A549 (cell line): ENCODE results near the gene OR4K15. TPM values are rescaled to one million over a fixed set of nuclear protein-coding genes. Genes with fewer than 3 reads are reported as not detected.
"Not testable (repeated sequence)": the region's sequence is repeated elsewhere in the genome, so short reads cannot be mapped to it uniquely, and the experiment has no call there.

Experiments used
- ATAC-seq, 2 experiments: fragments of 200-7000 bp in 1 of 2; fragments of >200 bp in 1 of 2; cut with Nextera tagmentation in 1 of 2; cut with Tn5 transposase in 1 of 2; 3 replicates each; pipeline versions ENCODE4 v1.8.0 to v1.9.1; 2018 to 2020; ENCODE audit warnings: mild to moderate bottlenecking in 1 of 2, moderate library complexity in 1 of 2
- CTCF ChIA-PET: fragments of 300-600 bp; sonication (Branson Sonifier 250); formaldehyde crosslinking; extraction: SDS; loops from one replicate; lab custom pipeline; 2021; ENCODE audit warnings: antibody characterized with exemption, inconsistent platforms; lab: Yijun Ruan, JAX
- POLR2A ChIA-PET: fragments of 350-600 bp; formaldehyde crosslinking; extraction: SDS; loops from one replicate; lab custom pipeline; 2021; ENCODE audit warnings: antibody characterized with exemption, inconsistent platforms; lab: Yijun Ruan, JAX
- DNase-seq, 2 experiments: peaks; one replicate each; pipeline versions ENCODE4 v3.0.0 to v3.0.0-alpha.2; 2011 to 2016; ENCODE audit warnings: low read depth in 1 of 2, low spot score in 1 of 2
- FAIRE-seq: peaks from 2 replicates; lab custom pipeline; 2011; peaks lifted over from hg19 to GRCh38; lab: Jason Lieb, UNC
- H3K27ac ChIP-seq, 2 experiments: fragments of >200 bp; sonication (Bioruptor Twin); formaldehyde crosslinking; 3 replicates each; pipeline ENCODE4 v1.5.1; 2016 to 2017
- H3K4me1 ChIP-seq: fragments of >200 bp; sonication (Bioruptor Twin); formaldehyde crosslinking; 3 replicates; pipeline ENCODE4 v1.6.1; 2016
- H3K4me2 ChIP-seq: fragments of >200 bp; sonication (Bioruptor Twin); formaldehyde crosslinking; 3 replicates; pipeline ENCODE4 v1.6.1; 2016
- H3K4me3 ChIP-seq: fragments of >200 bp; sonication (Bioruptor Twin); formaldehyde crosslinking; 3 replicates; pipeline ENCODE4 v1.5.1; 2016
- H3K9me3 ChIP-seq: fragments of >200 bp; sonication (Bioruptor Twin); formaldehyde crosslinking; 3 replicates; pipeline ENCODE4 v1.6.1; 2016
- BCL3 ChIP-seq: fragments of >200 bp; sonication (Bioruptor Twin); formaldehyde crosslinking; IDR thresholded peaks from 3 replicates; pipeline ENCODE4 v1.6.1; 2016
- BHLHE40 ChIP-seq: IDR thresholded peaks from 2 replicates; pipeline ENCODE4 v1.6.1; 2012; ENCODE audit warnings: low read depth, low read length, inconsistent platforms
- CBX8 ChIP-seq: fragments of 200-600 bp; sonication (generic); IDR thresholded peaks from 2 replicates; pipeline ENCODE4 v1.6.1; 2016
- CEBPB ChIP-seq, 2 experiments: fragments of >200 bp in 1 of 2; sonication (Bioruptor Twin) in 1 of 2; formaldehyde crosslinking in 1 of 2; IDR thresholded peaks; 2 replicates each; pipeline ENCODE4 v1.6.1; 2012 to 2016
- CTCF ChIP-seq: fragments of >200 bp; sonication (Bioruptor Twin); formaldehyde crosslinking; IDR thresholded peaks from 3 replicates; pipeline ENCODE4 v1.5.1; 2016
- ESRRA ChIP-seq: fragments of 150-350 bp; IDR thresholded peaks from 2 replicates; pipeline ENCODE4 v1.6.1; 2014; ENCODE audit warnings: mild to moderate bottlenecking, low read length, borderline replicate concordance
- FOSB ChIP-seq: fragments of 250-450 bp; sonication (Bioruptor Pico); IDR thresholded peaks from 2 replicates; pipeline ENCODE4 v1.5.0; 2020; ENCODE audit warnings: mild to moderate bottlenecking, moderate library complexity
- FOSL2 ChIP-seq, 2 experiments: fragments of 450-650 bp in 1 of 2; fragments of >200 bp in 1 of 2; sonication (Bioruptor Twin) in 1 of 2; formaldehyde crosslinking; IDR thresholded peaks; 2 replicates each; pipeline versions ENCODE4 v1.5.0 to v1.6.1; 2016 to 2020; ENCODE audit warnings: mild to moderate bottlenecking in 1 of 2, moderate library complexity in 1 of 2
- FOXS1 ChIP-seq: fragments of 250-450 bp; sonication (Bioruptor Pico); IDR thresholded peaks from 2 replicates; pipeline ENCODE4 v1.5.0; 2020; ENCODE audit warnings: mild to moderate bottlenecking, moderate library complexity
- RCOR1 ChIP-seq: fragments of 150-350 bp; IDR thresholded peaks from 2 replicates; pipeline ENCODE4 v1.6.1; 2014; ENCODE audit warnings: antibody characterized with exemption, low read length, low read depth
- REST ChIP-seq: fragments of 200-600 bp; sonication (generic); IDR thresholded peaks from 2 replicates; pipeline ENCODE4 v1.6.1; 2016; ENCODE audit warnings: antibody characterized with exemption, mild to moderate bottlenecking, moderate library complexity
- RNF2 ChIP-seq: fragments of 200-600 bp; sonication (generic); IDR thresholded peaks from 2 replicates; pipeline ENCODE4 v1.6.1; 2016; ENCODE audit warnings: low read depth, mild to moderate bottlenecking, antibody characterized with exemption, moderate library complexity, borderline replicate concordance
- SREBF2 ChIP-seq: fragments of 450-650 bp; IDR thresholded peaks from 2 replicates; pipeline ENCODE4 v1.6.1; 2014; ENCODE audit warnings: mild to moderate bottlenecking, moderate library complexity
- TFCP2L1 ChIP-seq: fragments of 250-450 bp; sonication (Bioruptor Pico); IDR thresholded peaks from 2 replicates; pipeline ENCODE4 v1.5.0; 2021; ENCODE audit warnings: mild to moderate bottlenecking
- ZC3H11A ChIP-seq: fragments of 450-650 bp; IDR thresholded peaks from 2 replicates; pipeline ENCODE4 v1.6.1; 2014; ENCODE audit warnings: antibody characterized with exemption, mild to moderate bottlenecking
- ZSCAN20 ChIP-seq: fragments of 250-450 bp; sonication (Bioruptor Pico); IDR thresholded peaks from 2 replicates; pipeline ENCODE4 v1.8.0; 2022; ENCODE audit warnings: mild to moderate bottlenecking, moderate library complexity
- WGBS: methylation state at CpG from one replicate; pipeline ENCODE4 v1.1.6; 2017; ENCODE audit errors: missing lambda C conversion rate; 5-methylcytosine and 5-hydroxymethylcytosine counted together
- polyA plus RNA-seq, 4 experiments: library from polyadenylated mRNA; depleted of rRNA in 3 of 4; stranded (reverse); fragments of >200 nt; fragmentation: RNase III in 1 of 4; extraction: RNeasy Plus Mini Kit Qiagen cat#74134 plus additional on column Dnase treatment in 1 of 4; gene quantifications; 2 replicates in 3 of 4; 3 replicates in 1 of 4; pipeline ENCODE4 v1.2.3, GENCODE V29; 2011 to 2017

Gene OR4K15
- polyA plus RNA-seq, 2 of the 4 experiments (the other 2 are of a cell fraction) = not detected

DNA sequence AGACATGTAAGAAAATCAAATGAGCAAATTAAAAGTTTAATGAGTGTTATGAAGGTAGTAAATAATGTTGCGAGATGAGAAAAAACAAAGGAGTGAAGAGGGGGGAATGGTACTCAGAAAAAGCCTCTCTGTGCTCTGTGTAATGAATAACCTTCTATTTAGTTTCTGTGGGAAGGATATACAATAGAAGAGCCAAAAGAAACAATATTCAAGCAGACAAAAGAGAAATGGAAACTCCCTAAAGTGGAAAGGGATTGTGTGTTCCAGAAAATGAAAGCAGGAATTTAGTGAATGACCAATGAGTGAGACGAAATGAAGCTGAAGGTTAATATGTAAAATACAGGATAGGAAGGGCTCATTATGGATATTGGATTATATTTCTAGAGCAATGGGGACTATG lies 26.2 kb upstream of the OR4K15 start (continued):
- TF ChIP-seq BCL3 = no peak
- TF ChIP-seq, all 56 proteins: peak for 0

DNA sequence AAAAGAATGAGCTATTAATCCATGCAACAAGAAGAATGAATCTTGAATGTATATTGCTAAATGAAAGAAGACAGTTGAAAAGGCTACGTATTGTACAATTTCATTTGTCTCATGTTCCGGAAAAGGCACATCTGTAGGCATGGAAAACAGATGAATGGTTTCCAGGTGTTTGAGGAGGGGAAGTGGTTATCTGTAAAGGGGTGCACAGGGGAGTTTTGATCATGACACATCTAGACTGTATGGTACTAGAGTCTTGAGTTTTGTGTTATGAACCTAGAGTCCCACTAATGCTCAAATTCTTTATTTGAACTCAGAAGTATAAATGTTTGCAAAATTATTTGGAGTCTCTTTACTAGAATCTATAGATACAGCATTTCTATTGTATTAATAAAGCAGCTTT lies 5.7 kb upstream of the OR4K15 start:
- CTCF ChIA-PET, FAIRE-seq, H3K4me1 ChIP-seq: not testable (repeated sequence)

DNA sequence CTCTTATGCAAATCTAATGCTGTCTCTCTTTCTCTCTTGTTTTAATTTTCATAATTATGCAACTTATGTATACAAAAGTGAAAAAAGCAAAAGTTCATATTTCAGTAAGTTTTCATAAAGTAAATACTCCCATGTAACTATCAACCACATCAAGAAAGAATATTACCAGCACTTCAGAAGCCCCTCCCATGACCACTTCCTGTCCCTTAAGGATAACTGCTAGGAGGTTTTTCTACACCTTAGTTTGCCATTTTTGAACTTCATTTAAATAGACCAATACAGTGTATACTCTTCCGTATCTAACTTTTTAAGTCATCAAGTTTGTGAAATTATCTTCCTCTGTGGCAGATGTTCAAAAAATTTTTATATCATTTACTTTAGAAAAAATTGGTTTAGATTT lies 547 bp upstream of the OR4K15 start:
- POLR2A ChIA-PET = no interaction called here
- no peaks in the 10 kb centered on the region for H3K9me3 ChIP-seq
- H3K4me3 ChIP-seq = no peak overlapping the region
- WGBS = 27% methylated on average over 1 of the region's 1 CpG
- ATAC-seq (no peak), DNase-seq (no peak), FAIRE-seq (no peak)
- TF ChIP-seq RCOR1 (no peak), BCL3 (no peak), BHLHE40 (no peak), CEBPB (IDR thresholded peaks at IDR 0.05) (no peak), CTCF (no peak)
- no peak overlapping the region for H3K27ac ChIP-seq
- H3K4me2 ChIP-seq = no peak overlapping the region
- CTCF ChIA-PET = no interaction called here
- no peaks in the 10 kb centered on the region for H3K4me1 ChIP-seq

More for the DNA sequence above, 5.7 kb upstream of the OR4K15 start:
- H3K27ac ChIP-seq, H3K4me3 ChIP-seq, H3K9me3 ChIP-seq, ATAC-seq, H3K4me2 ChIP-seq, POLR2A ChIA-PET, DNase-seq: not testable (repeated sequence)
- 31% methylated on average over 2 of the region's 2 CpGs for WGBS

GRCh38 chr14:19993438-19993837 lies 18.0 kb downstream of the OR4K15 start:
- Histone ChIP-seq H3K27ac (no peak overlapping the region), H3K4me3 (no peak overlapping the region), H3K4me2 (no peak overlapping the region), H3K9me3 (no peaks in the 10 kb centered on the region), H3K4me1 (no peaks in the 10 kb centered on the region)
- DNase-seq (no peak), ATAC-seq (no peak), FAIRE-seq (no peak)
- no peak for TF ChIP-seq CBX8
- TF ChIP-seq TFCP2L1 (CRISPR knock-in tag) = no peak
- no peak for TF ChIP-seq ESRRA
- TF ChIP-seq FOSL2 (IDR thresholded peaks at IDR 0.05) = no peak
- no peak for TF ChIP-seq FOSL2 (CRISPR knock-in tag; IDR thresholded peaks at IDR 0.05)
- POLR2A ChIA-PET = no interaction called here
- WGBS = 13% methylated on average over 2 of the region's 2 CpGs
- CTCF ChIA-PET = no interaction called here

GRCh38 chr14:20001863-20002262 lies 26.5 kb downstream of the OR4K15 start, which contains the start of gene OR4Q2:
Gene OR4Q2 (plus strand): TSS chr14:20002163.
- no peaks in the 10 kb centered on the region for H3K9me3 ChIP-seq
- ATAC-seq (no peak), DNase-seq (no peak)
- TF ChIP-seq FOXS1 (CRISPR knock-in tag) = no peak
- TF ChIP-seq ZSCAN20 (CRISPR knock-in tag) = no peak
- TF ChIP-seq REST = no peak
- no peak for TF ChIP-seq CEBPB (IDR thresholded peaks at IDR 0.05)
- no peak for TF ChIP-seq FOSB
- no peak for TF ChIP-seq SREBF2
- no peak for TF ChIP-seq ZC3H11A
- no peak for TF ChIP-seq BCL3
- TF ChIP-seq RNF2 = no peak
- TF ChIP-seq, all 56 proteins: peak for 0
- ChIA-PET CTCF (no interaction called here), POLR2A (no interaction called here)
- no peak within 1 kb of the TSS for H3K4me2 ChIP-seq
- H3K27ac ChIP-seq = no peak within 1 kb of the TSS
- no peaks in the 10 kb centered on the region for H3K4me1 ChIP-seq
- no peak for FAIRE-seq
- no peak within 1 kb of the TSS for H3K4me3 ChIP-seq
